Retinal pigment epithelial cell (primary cell): Measurements from ENCODE around the gene MRPL53.

Source experiments
- DNase-seq: peaks from one replicate; pipeline ENCODE4 v3.0.0-alpha.2; 2010; ENCODE audit warnings: low read depth
- H3K4me3 ChIP-seq: 2 replicates; pipeline ENCODE4 v1.5.1; 2011; ENCODE audit warnings: mild to moderate bottlenecking, low read length, control low read depth, moderate library complexity
- CTCF ChIP-seq: conservative IDR thresholded peaks from 2 replicates; pipeline ENCODE4 v1.5.1; 2011; ENCODE audit warnings: low read depth, low read length, control low read depth, inconsistent platforms

The MRPL53 gene

GRCh38 chr2:74500578-74500946, 28.1 kb upstream of the MRPL53 start:
- no peak for TF ChIP-seq CTCF
- no peak for DNase-seq
- no peak overlapping the region for H3K4me3 ChIP-seq

GRCh38 chr2:74499940-74500577, 27.6 kb upstream of the MRPL53 start:
- H3K4me3 ChIP-seq = no peak overlapping the region
- no peak for TF ChIP-seq CTCF
- DNase-seq = no peak

GRCh38 chr2:74499267-74499939, 26.9 kb upstream of the MRPL53 start, which contains the start of gene LBX2:
Gene LBX2 (minus strand): TSS chr2:74499603. CDS start chr2:74499537, 66 bp downstream.
- H3K4me3 ChIP-seq = peak within 1 kb of the TSS; percentile 41
- no peak for DNase-seq
- TF ChIP-seq CTCF = no peak

- TF ChIP-seq CTCF = no peak
- DNase-seq = no peak
- peak overlapping the region; percentile 41 for H3K4me3 ChIP-seq
Measured at GRCh38 chr2:74498500-74499266, 26.2 kb upstream of the MRPL53 start.

GRCh38 chr2:74497777-74498499, 25.5 kb upstream of the MRPL53 start:
- H3K4me3 ChIP-seq = peak overlapping the region; percentile 41
- no peak for DNase-seq
- no peak for TF ChIP-seq CTCF

GRCh38 chr2:74496997-74497776, 24.7 kb upstream of the MRPL53 start:
- no peak for DNase-seq
- no peak for TF ChIP-seq CTCF

More at GRCh38 chr2:74496997-74497776, 24.7 kb upstream of the MRPL53 start:
- H3K4me3 ChIP-seq = no peak overlapping the region
